CD4-positive, alpha-beta memory T cell (primary cell): ENCODE results near the gene ATG4A. TPM values are rescaled to one million over a fixed set of nuclear protein-coding genes. Genes with fewer than 3 reads are reported as not detected.

Source experiments
- CTCF ChIA-PET: fragments of 350-600 bp; sonication (Branson Sonifier 250); formaldehyde crosslinking; loops from one replicate; lab custom pipeline; 2021; ENCODE audit warnings: inconsistent platforms; ENCODE audit not compliant: partially characterized antibody; lab: Charles Lee
- POLR2A ChIA-PET: fragments of 350-600 bp; sonication (Branson Sonifier 250); formaldehyde crosslinking; loops from one replicate; lab custom pipeline; 2021; ENCODE audit not compliant: partially characterized antibody; lab: Charles Lee
- DNase-seq, 5 donors: peaks; one replicate each; pipeline versions ENCODE4 v3.0.0 to v3.0.0-alpha.2; 2020 to 2022; ENCODE audit warnings: mixed read lengths in 1 of 5
- H3K27ac ChIP-seq: one replicate; pipeline ENCODE4 v1.7.0; 2013; ENCODE audit warnings: low read depth, low read length
- H3K27me3 ChIP-seq: 2 replicates; pipeline ENCODE4 v1.7.0; 2013; ENCODE audit warnings: mild to moderate bottlenecking, low read length, moderate library complexity; ENCODE audit not compliant: insufficient read depth
- H3K36me3 ChIP-seq: 2 replicates; pipeline ENCODE4 v1.7.0; 2013; ENCODE audit warnings: mild to moderate bottlenecking, low read length, moderate library complexity; ENCODE audit not compliant: insufficient read depth
- H3K4me1 ChIP-seq: 2 replicates; pipeline ENCODE4 v1.7.0; 2013; ENCODE audit warnings: mild to moderate bottlenecking, low read length, moderate library complexity; ENCODE audit not compliant: insufficient read depth
- H3K4me3 ChIP-seq, 2 donors: one replicate each; pipeline ENCODE4 v1.7.0; 2013; ENCODE audit warnings: low read length in 2 of 2, mild to moderate bottlenecking in 1 of 2
- H3K9me3 ChIP-seq, 2 donors: one replicate each; pipeline ENCODE4 v1.7.0; 2013; ENCODE audit warnings: low read length in 2 of 2, control low read depth in 1 of 2; ENCODE audit not compliant: control insufficient read depth in 1 of 2
- H3K27ac Mint-ChIP-seq, 7 donors: one replicate each; pipeline ENCODE4 v1.8.0; 2020 to 2021; ENCODE audit warnings: mixed read lengths in 7 of 7, mild to moderate bottlenecking in 6 of 7, inconsistent platforms in 3 of 7, moderate library complexity in 3 of 7
- H3K27me3 Mint-ChIP-seq, 2 donors: one replicate each; pipeline ENCODE4 v1.8.0; 2020 to 2021; ENCODE audit warnings: mixed read lengths in 2 of 2
- H3K36me3 Mint-ChIP-seq, 2 donors: one replicate each; pipeline ENCODE4 v1.8.0; 2020 to 2021; ENCODE audit warnings: mixed read lengths in 2 of 2, inconsistent platforms in 1 of 2, mild to moderate bottlenecking in 1 of 2
- H3K4me1 Mint-ChIP-seq, 4 donors: one replicate each; pipeline ENCODE4 v1.8.0; 2020 to 2021; ENCODE audit warnings: mixed read lengths in 4 of 4, mild to moderate bottlenecking in 1 of 4
- H3K4me3 Mint-ChIP-seq, 8 donors: one replicate each; pipeline ENCODE4 v1.8.0; 2020 to 2021; ENCODE audit warnings: mixed read lengths in 8 of 8, mild to moderate bottlenecking in 7 of 8, moderate library complexity in 6 of 8, inconsistent platforms in 3 of 8
- H3K9me3 Mint-ChIP-seq, 8 donors: one replicate each; pipeline ENCODE4 v1.8.0; 2020 to 2021; ENCODE audit warnings: mixed read lengths in 8 of 8, mild to moderate bottlenecking in 5 of 8, inconsistent platforms in 3 of 8, moderate library complexity in 1 of 8
- intact Hi-C: fragments of 100-400 bp; cut with micrococcal nuclease; formaldehyde crosslinking; loops from one replicate; pipeline ENCODE4 v1.15.1; 2023
- polyA plus RNA-seq, 2 donors: library from polyadenylated mRNA; unstranded; fragments of 300-500 nt; fragmentation: Illumina TruSeq; gene quantifications; one replicate each; pipeline ENCODE4 v1.2.3, GENCODE V29; 2021
- total RNA-seq, 2 experiments: library from RNA; stranded (reverse); gene quantifications; one replicate each; pipeline ENCODE4 v1.2.3, GENCODE V29; 2021

Gene ATG4A
- total and polyA plus RNA-seq, 4 experiments from 2014 or later: 7.6 to 21.5 (median 11.7) TPM

DNA sequence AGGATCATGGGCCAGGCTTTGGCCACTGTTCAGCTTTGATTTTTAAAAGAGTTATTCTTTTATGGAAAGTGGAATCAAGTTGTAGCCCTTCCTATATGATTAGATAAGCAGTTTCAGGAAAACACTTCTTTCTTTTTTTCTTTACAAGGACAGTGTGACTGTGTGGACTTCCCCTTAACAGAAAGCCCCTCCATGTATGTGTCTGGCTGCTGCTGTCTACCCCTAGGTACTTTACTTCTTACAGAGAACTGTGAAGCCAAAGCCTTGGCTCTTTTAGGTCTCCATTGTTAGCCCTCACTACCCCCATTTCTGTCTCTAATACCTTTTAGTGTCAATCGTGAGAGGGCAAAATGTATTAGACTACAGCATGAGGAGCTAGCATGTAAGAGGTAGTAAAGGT is 27.6 kb upstream of the ATG4A start:
- H3K9me3 ChIP-seq: no peaks in the 10 kb centered on the region
- peaks cover 4% of the 10 kb centered on the region for H3K36me3 ChIP-seq
- no peak overlapping the region for H3K27ac ChIP-seq
- H3K27me3 ChIP-seq: no peaks in the 10 kb centered on the region
- no peak overlapping the region for H3K4me3 ChIP-seq
- Mint-ChIP-seq H3K4me3 (no peak overlapping the region), H3K36me3 (peaks cover 22 to 46% of the 10 kb centered on the region in 2 donors), H3K27me3 (no peaks in the 10 kb centered on the region), H3K27ac (peak overlapping the region in 1 of 7 donors; percentile 51), H3K4me1 (peaks cover 0 to 2% (median under 1%) of the 10 kb centered on the region in 4 donors), H3K9me3 (no peaks in the 10 kb centered on the region)
- intact Hi-C loops: no loop called here
- CTCF ChIA-PET: no interaction called here
- POLR2A ChIA-PET: no interaction called here
- no peaks in the 10 kb centered on the region for H3K4me1 ChIP-seq
- no peak for DNase-seq

DNA sequence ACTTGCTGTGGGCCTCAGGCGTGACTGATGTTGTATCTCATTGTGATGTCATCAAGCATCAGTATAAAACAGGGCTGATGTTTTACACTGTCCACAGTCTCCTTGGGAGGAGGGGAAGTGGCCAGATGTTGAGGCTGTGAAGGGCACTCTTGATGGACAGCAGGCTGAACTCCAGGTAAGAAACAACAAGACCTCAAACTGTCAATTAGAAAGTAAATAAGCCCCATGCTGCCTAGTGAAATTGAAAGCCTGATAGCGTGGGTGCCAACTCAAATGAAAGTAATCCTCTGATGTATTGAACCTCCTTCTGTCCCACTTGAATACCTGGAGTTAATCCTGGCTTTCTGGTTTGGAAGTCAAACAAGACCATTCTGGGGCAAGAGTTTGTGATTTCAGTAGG is 27.0 kb upstream of the ATG4A start:
- Histone ChIP-seq H3K27me3 (no peaks in the 10 kb centered on the region), H3K4me3 (no peak overlapping the region), H3K36me3 (peaks cover 4% of the 10 kb centered on the region), H3K27ac (no peak overlapping the region), H3K9me3 (no peaks in the 10 kb centered on the region), H3K4me1 (no peaks in the 10 kb centered on the region)
- Mint-ChIP-seq H3K27me3 (no peaks in the 10 kb centered on the region), H3K4me1 (no peaks in the 10 kb centered on the region), H3K36me3 (peaks cover 22 to 43% of the 10 kb centered on the region in 2 donors), H3K4me3 (no peak overlapping the region), H3K9me3 (no peaks in the 10 kb centered on the region), H3K27ac (peak overlapping the region in 5 of 7 donors; percentile 11 to 68 (median 27))
- DNase-seq: no peak
- intact Hi-C loops: no loop called here
- ChIA-PET POLR2A (no interaction called here), CTCF (no interaction called here)

DNA sequence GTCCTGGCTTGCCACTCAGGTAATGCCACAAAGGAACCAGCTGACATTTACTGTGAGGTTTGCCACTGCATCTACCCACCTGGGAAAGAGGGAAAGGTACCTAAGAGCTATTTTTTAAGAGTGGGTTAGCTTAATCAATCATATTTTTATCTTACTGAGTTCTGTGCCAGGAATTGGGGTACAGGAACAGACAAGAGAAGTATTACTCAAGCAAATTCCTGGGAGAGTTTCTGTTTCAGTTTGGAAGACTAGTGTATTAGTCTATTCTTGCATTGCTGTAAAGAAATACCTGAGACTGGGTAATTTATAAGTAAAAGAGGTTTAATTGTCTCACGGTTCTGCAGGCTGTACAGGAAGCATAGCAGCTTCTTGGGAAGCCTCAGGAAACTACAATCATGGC is 23.5 kb upstream of the ATG4A start:
- Mint-ChIP-seq H3K9me3 (no peaks in the 10 kb centered on the region), H3K4me3 (no peak overlapping the region), H3K27ac (peak overlapping the region in 4 of 7 donors; percentile 33 to 90 (median 56)), H3K27me3 (no peaks in the 10 kb centered on the region), H3K36me3 (peaks cover 7 to 31% of the 10 kb centered on the region in 2 donors), H3K4me1 (peaks cover 0 to 4% (median 2%) of the 10 kb centered on the region in 4 donors)
- intact Hi-C loops: no loop called here
- Histone ChIP-seq H3K4me1 (no peaks in the 10 kb centered on the region), H3K9me3 (no peaks in the 10 kb centered on the region), H3K36me3 (peaks cover 4% of the 10 kb centered on the region), H3K27ac (no peak overlapping the region), H3K27me3 (no peaks in the 10 kb centered on the region), H3K4me3 (no peak overlapping the region)
- CTCF ChIA-PET: interaction anchor here (4.7 kb wide), 1 partner anchor 47 kb away, joined by 38 read pairs; no protein-coding TSS in a partner anchor
- POLR2A ChIA-PET: no interaction called here
- no peak for DNase-seq

DNA sequence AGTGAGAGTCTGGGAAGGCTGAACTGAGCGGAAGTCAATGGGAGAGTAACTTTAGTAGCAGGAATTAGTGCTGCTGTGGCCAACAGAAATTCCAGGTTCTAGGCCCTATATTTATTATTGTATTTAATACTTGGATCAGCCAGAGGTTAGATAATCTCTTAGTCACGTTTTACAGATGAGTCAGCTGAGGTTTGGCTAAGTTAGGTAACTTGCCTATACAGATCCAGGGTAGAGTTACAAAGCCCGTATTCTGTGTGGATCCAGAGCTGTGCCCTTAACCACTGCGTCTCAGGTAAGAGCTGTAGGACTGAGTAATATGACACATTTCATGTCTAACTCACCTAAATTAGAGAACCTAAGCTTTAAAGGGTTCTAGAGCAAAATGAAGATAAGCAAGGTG is 20.7 kb upstream of the ATG4A start:
- no peaks in the 10 kb centered on the region for H3K4me1 ChIP-seq
- no peak overlapping the region for H3K27ac ChIP-seq
- H3K27me3 ChIP-seq: no peaks in the 10 kb centered on the region
- peaks cover 6% of the 10 kb centered on the region for H3K36me3 ChIP-seq
- peaks cover 0 to 4% (median 2%) of the 10 kb centered on the region in 4 donors for H3K4me1 Mint-ChIP-seq
- no peaks in the 10 kb centered on the region for H3K9me3 ChIP-seq
- ChIA-PET POLR2A (interaction anchor here (1.3 kb wide), 1 partner anchor 53 kb away, joined by 3 read pairs; no protein-coding TSS in a partner anchor), CTCF (interaction anchor here (0.9 to 4.7 kb wide), 7 partner anchors 11 to 414 kb away, joined by 3 to 38 read pairs (median 3); no protein-coding TSS in a partner anchor)
- no peak overlapping the region for H3K4me3 Mint-ChIP-seq
- no peak for DNase-seq
- no peak overlapping the region for H3K4me3 ChIP-seq
- H3K36me3 Mint-ChIP-seq: peaks cover 10 to 45% of the 10 kb centered on the region in 2 donors
- H3K27me3 Mint-ChIP-seq: no peaks in the 10 kb centered on the region
- H3K9me3 Mint-ChIP-seq: peaks cover 0 to 1% (median 0%) of the 10 kb centered on the region in 8 donors
- H3K27ac Mint-ChIP-seq: peak overlapping the region in 4 of 7 donors; percentile 29 to 57 (median 32)
- intact Hi-C loops: loop anchor here (5.0 kb wide), 4 partner anchors 164 to 534 kb away; partner anchors contain the start of genes NCBP2L and TSC22D3

DNA sequence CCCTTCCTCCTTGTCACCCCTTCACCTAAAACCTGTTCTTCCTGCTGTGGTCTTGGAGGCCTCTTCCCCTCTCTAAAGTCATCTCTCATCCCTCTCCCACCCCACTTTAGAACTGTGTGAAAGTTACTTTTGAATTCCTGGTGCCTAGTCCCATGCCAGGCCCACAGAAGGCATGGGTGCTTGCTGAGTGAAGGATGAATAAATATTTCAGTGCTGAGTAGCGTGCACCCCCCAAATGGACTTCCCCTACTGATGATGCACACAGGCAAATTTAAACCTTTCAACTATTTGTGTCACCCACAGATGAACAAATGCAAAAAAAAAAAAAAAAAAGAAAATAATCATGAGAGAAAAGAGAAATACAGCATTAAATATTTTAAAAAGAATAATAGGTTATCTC is 20.0 kb upstream of the ATG4A start:
- intact Hi-C loops: loop anchor here (5.0 kb wide), 4 partner anchors 164 to 534 kb away; partner anchors contain the start of genes NCBP2L and TSC22D3
- peaks cover 0 to 1% (median 0%) of the 10 kb centered on the region in 8 donors for H3K9me3 Mint-ChIP-seq
- H3K27ac ChIP-seq: no peak overlapping the region
- no peaks in the 10 kb centered on the region for H3K9me3 ChIP-seq
- no peaks in the 10 kb centered on the region for H3K4me1 ChIP-seq
- peaks cover 0 to 4% (median 2%) of the 10 kb centered on the region in 4 donors for H3K4me1 Mint-ChIP-seq
- H3K27ac Mint-ChIP-seq: peak overlapping the region; percentile 19 to 85 (median 71)
- H3K27me3 ChIP-seq: no peaks in the 10 kb centered on the region
- H3K4me3 ChIP-seq: no peak overlapping the region
- CTCF ChIA-PET: interaction anchor here (0.9 to 4.7 kb wide), 5 partner anchors 18 to 415 kb away, joined by 3 to 38 read pairs (median 4); no protein-coding TSS in a partner anchor
- peak in 1 of 5 donors; percentile 29 for DNase-seq
- H3K4me3 Mint-ChIP-seq: no peak overlapping the region
- H3K36me3 ChIP-seq: peaks cover 10% of the 10 kb centered on the region
- POLR2A ChIA-PET: no interaction called here
- H3K27me3 Mint-ChIP-seq: no peaks in the 10 kb centered on the region
- H3K36me3 Mint-ChIP-seq: peaks cover 10 to 50% of the 10 kb centered on the region in 2 donors

DNA sequence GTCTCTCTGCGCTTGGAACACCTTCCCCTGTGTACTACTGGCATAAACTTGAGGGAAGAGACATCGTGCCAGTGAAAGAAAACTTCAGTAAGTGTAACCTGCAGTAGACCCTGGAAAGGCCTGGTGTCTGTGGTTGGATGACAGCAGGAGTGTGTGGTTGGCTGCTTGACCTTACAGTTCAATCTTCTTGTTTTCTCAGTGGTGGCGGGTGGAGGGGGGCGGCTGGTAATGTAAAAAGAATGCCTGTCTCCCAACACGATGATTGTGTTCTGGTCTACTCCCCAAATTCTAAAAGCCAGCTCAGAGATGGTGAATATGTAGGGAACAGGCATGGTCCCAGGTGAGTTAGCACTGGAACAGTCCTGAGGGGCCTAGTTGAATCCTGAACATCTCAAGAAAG is 18.8 kb upstream of the ATG4A start:
- peaks cover 6 to 47% of the 10 kb centered on the region in 2 donors for H3K36me3 Mint-ChIP-seq
- Histone ChIP-seq H3K36me3 (peaks cover 6% of the 10 kb centered on the region), H3K27me3 (no peaks in the 10 kb centered on the region), H3K4me1 (no peaks in the 10 kb centered on the region), H3K27ac (no peak overlapping the region), H3K4me3 (no peak overlapping the region), H3K9me3 (no peaks in the 10 kb centered on the region)
- POLR2A ChIA-PET: no interaction called here
- H3K27ac Mint-ChIP-seq: no peak overlapping the region
- CTCF ChIA-PET: interaction anchor here (1.3 kb wide), 1 partner anchor 16 kb away, joined by 3 read pairs; no protein-coding TSS in a partner anchor
- H3K9me3 Mint-ChIP-seq: peaks cover 0 to 1% (median 0%) of the 10 kb centered on the region in 8 donors
- no peaks in the 10 kb centered on the region for H3K27me3 Mint-ChIP-seq
- peaks cover 0 to 4% (median 2%) of the 10 kb centered on the region in 4 donors for H3K4me1 Mint-ChIP-seq
- H3K4me3 Mint-ChIP-seq: no peak overlapping the region
- intact Hi-C loops: loop anchor here (1.0 to 5.0 kb wide), 6 partner anchors 52 to 535 kb away; partner anchors contain the start of genes NCBP2L and TSC22D3
- DNase-seq: no peak

DNA sequence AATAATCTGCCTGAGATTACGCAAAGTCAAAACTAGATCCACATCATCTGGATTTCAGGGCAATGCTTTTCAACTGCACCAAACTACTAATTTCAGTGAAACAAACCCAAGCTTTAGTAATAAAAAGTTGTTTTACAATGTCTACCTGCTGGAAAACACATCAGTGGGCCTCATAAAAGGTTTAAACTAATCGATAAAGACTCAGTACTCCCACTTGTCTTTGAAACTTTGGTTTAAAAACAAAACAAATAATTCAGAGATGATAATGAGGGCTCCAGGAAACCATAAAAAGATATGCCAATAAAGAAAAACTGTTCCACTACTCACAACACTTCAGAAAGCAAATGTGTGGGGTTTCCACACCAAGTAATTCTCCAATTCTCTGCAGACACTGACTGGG is 10.5 kb upstream of the ATG4A start:
- no peak overlapping the region for H3K27ac Mint-ChIP-seq
- no peak overlapping the region for H3K27ac ChIP-seq
- H3K36me3 Mint-ChIP-seq: peaks cover 10 to 29% of the 10 kb centered on the region in 2 donors
- no peak overlapping the region for H3K4me3 ChIP-seq
- ChIA-PET CTCF (no interaction called here), POLR2A (no interaction called here)
- no peaks in the 10 kb centered on the region for H3K9me3 Mint-ChIP-seq
- no peaks in the 10 kb centered on the region for H3K27me3 Mint-ChIP-seq
- no peaks in the 10 kb centered on the region for H3K27me3 ChIP-seq
- H3K4me1 Mint-ChIP-seq: no peaks in the 10 kb centered on the region
- H3K36me3 ChIP-seq: peaks cover 8% of the 10 kb centered on the region
- H3K4me3 Mint-ChIP-seq: no peak overlapping the region
- intact Hi-C loops: no loop called here
- H3K9me3 ChIP-seq: no peaks in the 10 kb centered on the region
- DNase-seq: no peak
- no peaks in the 10 kb centered on the region for H3K4me1 ChIP-seq
